Measurements from ENCODE around the gene MBOAT2. TPM values are rescaled to one million over a fixed set of nuclear protein-coding genes. Genes with fewer than 3 reads are reported as not detected.
A peak's percentile ranks its signal among the peaks of the same experiment; 100 is the strongest.
"Not testable (repeated sequence)": the region's sequence is repeated elsewhere in the genome, so short reads cannot be mapped to it uniquely, and the experiment has no call there.

The MBOAT2 gene
- total RNA-seq, 1 donor from 2014 or later = 72.5 TPM

DNA sequence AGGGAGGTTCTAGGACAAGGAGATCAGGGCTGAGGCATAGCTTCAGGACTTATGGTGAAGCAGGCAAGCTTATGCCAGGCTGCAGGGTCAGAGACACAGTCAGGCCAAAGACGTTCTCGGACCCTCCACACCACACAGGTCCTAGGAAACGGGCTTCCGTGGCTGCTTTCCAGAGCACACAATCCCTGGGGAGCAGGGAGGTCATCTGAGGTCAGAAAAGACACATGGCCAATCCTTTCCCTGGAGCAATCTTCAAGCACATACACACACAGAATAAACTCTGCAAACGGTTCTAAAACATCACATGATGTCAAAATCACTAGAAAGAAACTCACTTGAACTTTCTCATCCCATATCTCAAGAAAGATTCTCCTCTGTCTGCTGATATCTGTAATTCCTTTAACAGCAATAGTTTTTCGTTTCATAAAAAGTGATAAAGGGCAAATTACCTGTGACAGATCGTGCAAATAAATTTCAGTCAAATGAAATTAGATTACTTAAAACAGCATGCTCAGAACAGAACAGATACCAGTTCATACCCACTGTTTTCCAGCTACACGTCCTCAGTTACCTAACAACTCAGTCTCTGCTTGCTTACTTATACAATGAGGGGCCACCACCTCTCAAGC, 63.9 kb downstream of the MBOAT2 start:
- Mint-ChIP-seq H3K27ac (ENCODE audit: unreplicated experiment) (peak overlapping the region; percentile 14), H3K9me3 (ENCODE audit: unreplicated experiment) (peaks cover 4% of the 10 kb centered on the region), H3K4me3 (ENCODE audit: unreplicated experiment) (peak overlapping the region; percentile 20), H3K27me3 (ENCODE audit: unreplicated experiment) (peaks cover 2% of the 10 kb centered on the region), H3K4me1 (ENCODE audit: low read depth, unreplicated experiment) (peaks cover 29% of the 10 kb centered on the region), H3K36me3 (ENCODE audit: unreplicated experiment) (peaks cover 7% of the 10 kb centered on the region)
- TF ChIP-seq, protein P1, sequence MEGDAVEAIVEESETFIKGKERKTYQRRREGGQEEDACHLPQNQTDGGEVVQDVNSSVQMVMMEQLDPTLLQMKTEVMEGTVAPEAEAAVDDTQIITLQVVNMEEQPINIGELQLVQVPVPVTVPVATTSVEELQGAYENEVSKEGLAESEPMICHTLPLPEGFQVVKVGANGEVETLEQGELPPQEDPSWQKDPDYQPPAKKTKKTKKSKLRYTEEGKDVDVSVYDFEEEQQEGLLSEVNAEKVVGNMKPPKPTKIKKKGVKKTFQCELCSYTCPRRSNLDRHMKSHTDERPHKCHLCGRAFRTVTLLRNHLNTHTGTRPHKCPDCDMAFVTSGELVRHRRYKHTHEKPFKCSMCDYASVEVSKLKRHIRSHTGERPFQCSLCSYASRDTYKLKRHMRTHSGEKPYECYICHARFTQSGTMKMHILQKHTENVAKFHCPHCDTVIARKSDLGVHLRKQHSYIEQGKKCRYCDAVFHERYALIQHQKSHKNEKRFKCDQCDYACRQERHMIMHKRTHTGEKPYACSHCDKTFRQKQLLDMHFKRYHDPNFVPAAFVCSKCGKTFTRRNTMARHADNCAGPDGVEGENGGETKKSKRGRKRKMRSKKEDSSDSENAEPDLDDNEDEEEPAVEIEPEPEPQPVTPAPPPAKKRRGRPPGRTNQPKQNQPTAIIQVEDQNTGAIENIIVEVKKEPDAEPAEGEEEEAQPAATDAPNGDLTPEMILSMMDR (IDR thresholded peaks at IDR 0.05; ENCODE audit: partially characterized antibody, unreplicated experiment) = no peak
- DNase-seq = peak; percentile 60

DNA sequence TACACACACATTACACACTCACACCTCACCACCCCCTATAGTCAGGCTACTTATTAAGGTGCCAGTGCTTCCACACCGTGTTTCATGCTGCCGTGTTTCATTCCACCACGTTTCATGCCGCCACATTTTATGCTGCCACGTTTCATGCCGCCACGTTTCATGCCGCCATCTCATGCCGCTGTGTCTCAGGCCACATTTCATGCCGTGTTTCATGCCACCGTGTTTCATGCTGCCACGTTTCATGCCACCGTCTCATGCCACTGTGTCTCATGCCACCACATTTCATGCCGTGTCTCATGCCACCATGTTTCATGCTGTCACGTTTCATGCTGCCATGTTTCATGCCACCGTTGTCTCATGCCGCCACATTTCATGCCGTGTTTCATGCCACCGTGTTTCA, 65.1 kb downstream of the MBOAT2 start:
- TF ChIP-seq, protein P1 (IDR thresholded peaks at IDR 0.05; ENCODE audit: partially characterized antibody, unreplicated experiment) = no peak
- peaks cover 37% of the 10 kb centered on the region for H3K4me1 Mint-ChIP-seq (ENCODE audit: low read depth, unreplicated experiment)
- H3K27me3 Mint-ChIP-seq (ENCODE audit: unreplicated experiment) = peaks cover 2% of the 10 kb centered on the region
- peaks cover 4% of the 10 kb centered on the region for H3K9me3 Mint-ChIP-seq (ENCODE audit: unreplicated experiment)
- H3K36me3 Mint-ChIP-seq (ENCODE audit: unreplicated experiment) = peaks cover 7% of the 10 kb centered on the region
- H3K27ac Mint-ChIP-seq (ENCODE audit: unreplicated experiment) = peak overlapping the region; percentile 14
- DNase-seq = no peak
- H3K4me3 Mint-ChIP-seq (ENCODE audit: unreplicated experiment) = no peak overlapping the region

GRCh38 chr2:8935982-8936381, 67.5 kb downstream of the MBOAT2 start:
- no peak for DNase-seq
- Mint-ChIP-seq H3K9me3 (ENCODE audit: unreplicated experiment) (peaks cover 4% of the 10 kb centered on the region), H3K4me3 (ENCODE audit: unreplicated experiment) (no peak overlapping the region), H3K36me3 (ENCODE audit: unreplicated experiment) (peaks cover 7% of the 10 kb centered on the region), H3K27ac (ENCODE audit: unreplicated experiment) (no peak overlapping the region), H3K27me3 (ENCODE audit: unreplicated experiment) (peaks cover 2% of the 10 kb centered on the region), H3K4me1 (ENCODE audit: low read depth, unreplicated experiment) (peaks cover 37% of the 10 kb centered on the region)
- TF ChIP-seq, protein P1 (IDR thresholded peaks at IDR 0.05; ENCODE audit: partially characterized antibody, unreplicated experiment) = no peak

- peaks cover 4% of the 10 kb centered on the region for H3K9me3 Mint-ChIP-seq (ENCODE audit: unreplicated experiment)
- no peak for DNase-seq
- H3K4me3 Mint-ChIP-seq (ENCODE audit: unreplicated experiment) = peak overlapping the region; percentile 20
- no peaks in the 10 kb centered on the region for H3K27me3 Mint-ChIP-seq (ENCODE audit: unreplicated experiment)
- peaks cover 7% of the 10 kb centered on the region for H3K36me3 Mint-ChIP-seq (ENCODE audit: unreplicated experiment)
- H3K4me1 Mint-ChIP-seq (ENCODE audit: low read depth, unreplicated experiment) = peaks cover 30% of the 10 kb centered on the region
- peak overlapping the region; percentile 70 for H3K27ac Mint-ChIP-seq (ENCODE audit: unreplicated experiment)
- TF ChIP-seq, protein P1 (IDR thresholded peaks at IDR 0.05; ENCODE audit: partially characterized antibody, unreplicated experiment) = no peak
Measured at GRCh38 chr2:8934338-8934737, 69.1 kb downstream of the MBOAT2 start.

DNA sequence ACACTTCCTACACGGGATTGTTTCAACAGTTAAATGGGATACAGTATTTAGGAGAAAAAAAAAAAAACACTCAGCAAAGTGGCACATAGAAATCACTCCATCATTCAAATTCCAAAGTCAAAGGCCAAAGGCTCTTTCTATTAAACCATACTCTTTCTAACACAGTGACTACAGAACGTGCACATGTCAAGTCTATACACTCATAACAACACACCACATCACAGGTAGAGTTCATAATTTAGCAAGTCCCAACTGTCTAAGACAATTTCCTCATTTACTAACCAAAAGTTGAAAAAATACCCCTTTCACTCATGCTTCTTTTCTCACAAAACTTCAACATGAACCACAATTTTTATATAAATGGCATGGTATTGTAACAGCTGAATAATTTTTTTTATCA, 70.8 kb downstream of the MBOAT2 start:
- TF ChIP-seq, protein P1 (IDR thresholded peaks at IDR 0.05; ENCODE audit: partially characterized antibody, unreplicated experiment) = no peak
- no peaks in the 10 kb centered on the region for H3K36me3 Mint-ChIP-seq (ENCODE audit: unreplicated experiment)
- H3K4me1 Mint-ChIP-seq (ENCODE audit: low read depth, unreplicated experiment) = peaks cover 18% of the 10 kb centered on the region
- peaks cover 1% of the 10 kb centered on the region for H3K27me3 Mint-ChIP-seq (ENCODE audit: unreplicated experiment)
- DNase-seq = no peak
- no peak overlapping the region for H3K27ac Mint-ChIP-seq (ENCODE audit: unreplicated experiment)
- peaks cover 2% of the 10 kb centered on the region for H3K9me3 Mint-ChIP-seq (ENCODE audit: unreplicated experiment)
- H3K4me3 Mint-ChIP-seq (ENCODE audit: unreplicated experiment) = no peak overlapping the region

DNA sequence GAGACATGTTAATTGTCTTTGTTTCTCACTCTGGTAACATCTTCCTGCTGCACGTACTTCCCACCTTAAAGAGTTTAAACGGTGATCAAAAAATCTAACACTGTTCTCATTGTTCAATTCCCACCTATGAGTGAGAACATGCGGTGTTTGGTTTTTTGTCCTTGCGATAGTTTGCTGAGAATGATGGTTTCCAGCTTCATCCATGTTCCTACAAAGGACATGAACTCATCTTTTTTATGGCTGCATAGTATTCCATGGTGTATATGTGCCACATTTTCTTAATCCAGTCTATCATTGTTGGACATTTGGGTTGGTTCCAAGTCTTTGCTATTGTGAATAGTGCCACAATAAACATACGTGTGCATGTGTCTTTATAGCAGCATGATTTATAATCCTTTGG, 73.3 kb downstream of the MBOAT2 start:
- not testable (repeated sequence) for H3K27ac Mint-ChIP-seq (ENCODE audit: unreplicated experiment); H3K27me3 Mint-ChIP-seq (ENCODE audit: unreplicated experiment); H3K36me3 Mint-ChIP-seq (ENCODE audit: unreplicated experiment); DNase-seq; H3K9me3 Mint-ChIP-seq (ENCODE audit: unreplicated experiment); H3K4me3 Mint-ChIP-seq (ENCODE audit: unreplicated experiment)
- H3K4me1 Mint-ChIP-seq (ENCODE audit: low read depth, unreplicated experiment) = peaks cover 19% of the 10 kb centered on the region
